Measurements from ENCODE around the gene C14orf93. TPM values are rescaled to one million over a fixed set of nuclear protein-coding genes. Genes with fewer than 3 reads are reported as not detected.
A peak's percentile ranks its signal among the peaks of the same experiment; 100 is the strongest.

C14orf93 gene
- polyA plus RNA-seq, 2 of the 4 experiments (the other 2 are of a cell fraction), result 6.8 to 9.7 TPM

- TF ChIP-seq, protein P1, sequence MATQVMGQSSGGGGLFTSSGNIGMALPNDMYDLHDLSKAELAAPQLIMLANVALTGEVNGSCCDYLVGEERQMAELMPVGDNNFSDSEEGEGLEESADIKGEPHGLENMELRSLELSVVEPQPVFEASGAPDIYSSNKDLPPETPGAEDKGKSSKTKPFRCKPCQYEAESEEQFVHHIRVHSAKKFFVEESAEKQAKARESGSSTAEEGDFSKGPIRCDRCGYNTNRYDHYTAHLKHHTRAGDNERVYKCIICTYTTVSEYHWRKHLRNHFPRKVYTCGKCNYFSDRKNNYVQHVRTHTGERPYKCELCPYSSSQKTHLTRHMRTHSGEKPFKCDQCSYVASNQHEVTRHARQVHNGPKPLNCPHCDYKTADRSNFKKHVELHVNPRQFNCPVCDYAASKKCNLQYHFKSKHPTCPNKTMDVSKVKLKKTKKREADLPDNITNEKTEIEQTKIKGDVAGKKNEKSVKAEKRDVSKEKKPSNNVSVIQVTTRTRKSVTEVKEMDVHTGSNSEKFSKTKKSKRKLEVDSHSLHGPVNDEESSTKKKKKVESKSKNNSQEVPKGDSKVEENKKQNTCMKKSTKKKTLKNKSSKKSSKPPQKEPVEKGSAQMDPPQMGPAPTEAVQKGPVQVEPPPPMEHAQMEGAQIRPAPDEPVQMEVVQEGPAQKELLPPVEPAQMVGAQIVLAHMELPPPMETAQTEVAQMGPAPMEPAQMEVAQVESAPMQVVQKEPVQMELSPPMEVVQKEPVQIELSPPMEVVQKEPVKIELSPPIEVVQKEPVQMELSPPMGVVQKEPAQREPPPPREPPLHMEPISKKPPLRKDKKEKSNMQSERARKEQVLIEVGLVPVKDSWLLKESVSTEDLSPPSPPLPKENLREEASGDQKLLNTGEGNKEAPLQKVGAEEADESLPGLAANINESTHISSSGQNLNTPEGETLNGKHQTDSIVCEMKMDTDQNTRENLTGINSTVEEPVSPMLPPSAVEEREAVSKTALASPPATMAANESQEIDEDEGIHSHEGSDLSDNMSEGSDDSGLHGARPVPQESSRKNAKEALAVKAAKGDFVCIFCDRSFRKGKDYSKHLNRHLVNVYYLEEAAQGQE (IDR thresholded peaks at IDR 0.05), result no peak
- TF ChIP-seq, protein P2, sequence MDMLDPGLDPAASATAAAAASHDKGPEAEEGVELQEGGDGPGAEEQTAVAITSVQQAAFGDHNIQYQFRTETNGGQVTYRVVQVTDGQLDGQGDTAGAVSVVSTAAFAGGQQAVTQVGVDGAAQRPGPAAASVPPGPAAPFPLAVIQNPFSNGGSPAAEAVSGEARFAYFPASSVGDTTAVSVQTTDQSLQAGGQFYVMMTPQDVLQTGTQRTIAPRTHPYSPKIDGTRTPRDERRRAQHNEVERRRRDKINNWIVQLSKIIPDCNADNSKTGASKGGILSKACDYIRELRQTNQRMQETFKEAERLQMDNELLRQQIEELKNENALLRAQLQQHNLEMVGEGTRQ (IDR thresholded peaks at IDR 0.05), result no peak
- no peak for TF ChIP-seq HOXB13 (CRISPR knock-in tag; IDR thresholded peaks at IDR 0.05; ENCODE audit: low read depth)
- ChIA-PET POLR2A (interaction anchor here (1.6 kb wide), 1 partner anchor 12 kb away, joined by 9 read pairs; no protein-coding TSS in a partner anchor), CTCF (interaction anchor here (0.5 to 34.0 kb wide), 20 partner anchors 9 to 429 kb away, joined by 3 to 1206 read pairs (median 20); partner anchors contain the start of genes CDH24, HAUS4, PRMT5 and PSMB11)
- Histone ChIP-seq H3K4me1 (peaks cover 7% of the 10 kb centered on the region; the same call in 1 of the 3 replicates), H3K27ac (no peak overlapping the region), H3K9me3 (no peaks in the 10 kb centered on the region), H3K4me3 (no peak overlapping the region), H3K4me2 (no peak overlapping the region)
- 93% methylated on average over 6 of the region's 6 CpGs for WGBS (ENCODE audit: missing lambda C conversion rate)
- FAIRE-seq, result no peak
- no peak for ATAC-seq
- DNase-seq (ENCODE audit: low read depth in 1 of 2, low spot score in 1 of 2), result no peak
Measured at GRCh38 chr14:22984959-22985658, 24.8 kb downstream of the C14orf93 start.

GRCh38 chr14:22982477-22983245 lies 27.3 kb downstream of the C14orf93 start, which contains the start of gene AJUBA:
AJUBA (minus strand) TSS chr14:22982551; CDS start chr14:22982266, 285 bp downstream.
- Histone ChIP-seq H3K27ac (peak within 1 kb of the TSS; percentile 98 to 100), H3K4me1 (peaks cover 26% of the 10 kb centered on the region), H3K9me3 (no peaks in the 10 kb centered on the region), H3K4me2 (peak within 1 kb of the TSS; percentile 96), H3K4me3 (peak within 1 kb of the TSS; percentile 89)
- DNase-seq (ENCODE audit: low read depth in 1 of 2, low spot score in 1 of 2), result peak; percentile 95
- peak; percentile 40 to 66 for ATAC-seq
- no peak for FAIRE-seq
- WGBS (ENCODE audit: missing lambda C conversion rate), result 1% methylated on average over 39 of the region's 48 CpGs
- CTCF ChIA-PET, result interaction anchor here (0.6 to 34.0 kb wide), 24 partner anchors 11 to 1517 kb away, joined by 3 to 1206 read pairs (median 4); partner anchors contain the start of genes CDH24, HAUS4, PRMT5 and PSMB11
- POLR2A ChIA-PET, result interaction anchor here (0.6 to 2.3 kb wide), 14 partner anchors 10 to 160 kb away, joined by 3 to 33 read pairs (median 4); partner anchors contain the start of genes HAUS4, PRMT5 and RBM23
- TF ChIP-seq JUN (IDR thresholded peaks at IDR 0.05) (peak; percentile 76 to 80; a peak in 4 of 5 replicates), CHD4 (IDR thresholded peaks at IDR 0.05; ENCODE audit: borderline replicate concordance) (no peak), MAFK (IDR thresholded peaks at IDR 0.05; ENCODE audit: partially characterized antibody) (no peak), ATOH8 (CRISPR knock-in tag; IDR thresholded peaks at IDR 0.05; ENCODE audit: low read depth) (no peak), TP53 (CRISPR knock-in tag; IDR thresholded peaks at IDR 0.05) (peak; percentile 86; the same call in 1 of the 2 replicates), BCL3 (IDR thresholded peaks at IDR 0.05) (peak; percentile 83), CHD2 (IDR thresholded peaks at IDR 0.05; ENCODE audit: low read length, partially characterized antibody) (peak; percentile 76), EHF (CRISPR knock-in tag; IDR thresholded peaks at IDR 0.05) (no peak), PHF8 (IDR thresholded peaks at IDR 0.05; ENCODE audit: borderline replicate concordance, low read depth) (no peak), HOXB13 (CRISPR knock-in tag; IDR thresholded peaks at IDR 0.05; ENCODE audit: low read depth) (no peak), FOXS1 (CRISPR knock-in tag; IDR thresholded peaks at IDR 0.05) (no peak), ESRRA (IDR thresholded peaks at IDR 0.05; ENCODE audit: borderline replicate concordance, low read length) (no peak), EHMT2 (IDR thresholded peaks at IDR 0.05; ENCODE audit: low read depth) (no peak), RFX5 (IDR thresholded peaks at IDR 0.05) (no peak), CEBPB (IDR thresholded peaks at IDR 0.05) (no peak; a peak in 1 of 4 replicates), CBX2 (IDR thresholded peaks at IDR 0.05; ENCODE audit: borderline replicate concordance, low read depth) (no peak), GATA3 (IDR thresholded peaks at IDR 0.05; ENCODE audit: borderline replicate concordance) (0 out of 2 replicates have a peak, but pooled peaks have one; percentile 34), ZSCAN20 (CRISPR knock-in tag; IDR thresholded peaks at IDR 0.05) (no peak), KDM5A (IDR thresholded peaks at IDR 0.05) (no peak), KDM1A (IDR thresholded peaks at IDR 0.05; ENCODE audit: low read depth) (no peak)
- TF ChIP-seq, protein P1 (IDR thresholded peaks at IDR 0.05), result no peak

Measured in A549 (cell line).